Adrenal gland (tissue), 12 donors: Measurements from ENCODE around the gene GABRR1. TPM values are rescaled to one million over a fixed set of nuclear protein-coding genes. Genes with fewer than 3 reads are reported as not detected.

ENCODE experiments used
- DNase-seq, 7 donors: peaks; one replicate each; pipeline ENCODE4 v3.0.0-alpha.2; 2019 to 2020
- H3K27ac ChIP-seq, 5 donors: fragments of 200-600 bp; sonication (generic) in 4 of 5; 1 replicate in 3 of 5; 2 replicates in 2 of 5; pipeline versions ENCODE4 v1.5.1 to v1.8.0; 2016 to 2020; ENCODE audit warnings: mild to moderate bottlenecking in 1 of 5
- H3K27me3 ChIP-seq: fragments of 200-600 bp; 2 replicates; pipeline ENCODE4 v1.8.0; 2021
- H3K36me3 ChIP-seq, 2 donors: fragments of 200-600 bp; replicated peaks in 1 of 2; 1 replicate in 1 of 2; 2 replicates in 1 of 2; pipeline versions ENCODE4 v1.5.1 to v1.8.0; 2018 to 2022
- H3K4me1 ChIP-seq, 2 donors: fragments of 200-600 bp; replicated peaks in 1 of 2; 1 replicate in 1 of 2; 2 replicates in 1 of 2; pipeline versions ENCODE4 v1.5.1 to v1.8.0; 2018 to 2021
- H3K4me3 ChIP-seq, 4 donors: fragments of 200-600 bp; sonication (generic) in 3 of 4; one replicate each; pipeline ENCODE4 v1.5.1; 2016 to 2018
- H3K9me3 ChIP-seq, 3 donors: fragments of 200-600 bp; sonication (generic) in 1 of 3; replicated peaks in 1 of 3; 1 replicate in 2 of 3; 2 replicates in 1 of 3; pipeline versions ENCODE4 v1.5.1 to v1.8.0; 2016 to 2021
- POLR2A ChIP-seq, 2 donors: fragments of 450-650 bp; IDR thresholded peaks; one replicate each; pipeline ENCODE4 v1.6.1; 2017; ENCODE audit warnings: antibody characterized with exemption in 2 of 2, mild to moderate bottlenecking in 2 of 2, moderate library complexity in 1 of 2
- WGBS, 4 donors: extraction: QIAGEN DNeasy Blood & Tissue Kit in 2 of 4; methylation state at CpG; one replicate each; pipeline versions ENCODE4 v1.1.5 to v1.1.7; 2013 to 2017; 5-methylcytosine and 5-hydroxymethylcytosine counted together
- intact Hi-C, 2 donors: fragments of 100-400 bp; cut with DNase I; formaldehyde crosslinking; loops; one replicate each; pipeline versions ENCODE4 v1.14.1 to v1.15.0; 2022 to 2023
- polyA plus RNA-seq, 3 donors: library from polyadenylated mRNA; stranded (reverse); fragments of 200-250 nt in 2 of 3; fragments of 350-450 nt in 1 of 3; fragmentation: Illumina TruSeq in 1 of 3; extraction: RNeasy Lipid Tissue Mini Kit (QIAGEN cat#74804) in 1 of 3; gene quantifications; one replicate each; pipeline ENCODE4 v1.2.3, GENCODE V29; 2013 to 2014
- total RNA-seq, 9 donors: library from RNA; depleted of rRNA in 4 of 9; stranded (reverse); fragments of >200 nt in 4 of 9; fragments of 120-200 nt in 1 of 9; fragmentation: NEBNext Ultra II Directional in 1 of 9; extraction: Animal tissue kit (Norgen Biotek cat#: 25700) in 1 of 9; gene quantifications; one replicate each; pipeline versions ENCODE4 v1.1.0 to v1.2.4, GENCODE V29; 2013 to 2023
- TF ChIP-seq, protein P1 (sequence below), 6 experiments: fragments of 450-650 bp in 4 of 6; fragments of 200-600 bp in 2 of 6; sonication (generic) in 1 of 6; IDR thresholded peaks; 1 replicate in 5 of 6; 2 replicates in 1 of 6; pipeline versions ENCODE4 v1.5.1 to v1.8.0; 2016 to 2021; ENCODE audit warnings: antibody characterized with exemption in 6 of 6, mild to moderate bottlenecking in 2 of 6, moderate library complexity in 1 of 6
- donor health status: healthy with polysubstance abuse.
- donor health status: Bipolar disorder and iron deficiency.
- donor health status: DM: yes; HTN: yes; CAD: no.
- donor health status: DM: no; HTN: no; CAD: no.
- donor health status: DM: no; HTN: no; CAD: no.
- donor health status: DM: yes; HTN: yes; CAD: no.

GABRR1 gene
- total and polyA plus RNA-seq, 12 donors = 0.06 TPM; not detected in 11

DNA sequence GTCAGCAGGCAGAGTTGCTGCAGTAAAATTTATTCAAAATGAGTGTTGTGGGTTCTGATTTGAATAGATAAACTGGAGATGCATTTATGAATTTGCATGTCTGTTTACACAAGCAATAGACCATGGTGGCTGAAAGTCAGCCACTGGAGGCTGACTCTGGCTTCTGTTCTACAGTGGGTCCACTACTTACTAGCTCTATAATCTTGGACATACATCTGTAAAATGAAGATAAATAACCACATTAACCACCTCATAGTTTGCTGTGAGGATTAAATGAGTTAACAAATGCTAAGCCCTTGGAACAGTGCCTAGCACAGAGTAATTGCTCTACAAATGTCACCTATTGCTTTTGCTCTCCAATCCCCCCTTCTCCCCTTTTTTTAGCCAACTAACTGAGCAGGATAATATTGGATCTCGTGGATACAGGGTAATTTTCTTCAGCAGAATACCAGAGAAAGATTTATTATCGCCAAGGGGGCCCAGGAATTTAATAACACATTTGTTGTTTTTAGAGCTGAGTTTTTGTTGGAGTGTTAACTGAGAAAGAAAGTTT is 72.7 kb downstream of the GABRR1 start:
- Histone ChIP-seq H3K27ac (no peak overlapping the region), H3K27me3 (no peaks in the 10 kb centered on the region), H3K4me1 (peaks cover 3 to 6% of the 10 kb centered on the region in 2 donors), H3K4me3 (no peak overlapping the region), H3K9me3 (no peaks in the 10 kb centered on the region), H3K36me3 (no peaks in the 10 kb centered on the region)
- WGBS, 4 donors = 67 to 79% (median 70%) methylated on average over 2 of the region's 2 CpGs
- intact Hi-C loops = no loop called here
- DNase-seq = no peak
- TF ChIP-seq, protein P1, sequence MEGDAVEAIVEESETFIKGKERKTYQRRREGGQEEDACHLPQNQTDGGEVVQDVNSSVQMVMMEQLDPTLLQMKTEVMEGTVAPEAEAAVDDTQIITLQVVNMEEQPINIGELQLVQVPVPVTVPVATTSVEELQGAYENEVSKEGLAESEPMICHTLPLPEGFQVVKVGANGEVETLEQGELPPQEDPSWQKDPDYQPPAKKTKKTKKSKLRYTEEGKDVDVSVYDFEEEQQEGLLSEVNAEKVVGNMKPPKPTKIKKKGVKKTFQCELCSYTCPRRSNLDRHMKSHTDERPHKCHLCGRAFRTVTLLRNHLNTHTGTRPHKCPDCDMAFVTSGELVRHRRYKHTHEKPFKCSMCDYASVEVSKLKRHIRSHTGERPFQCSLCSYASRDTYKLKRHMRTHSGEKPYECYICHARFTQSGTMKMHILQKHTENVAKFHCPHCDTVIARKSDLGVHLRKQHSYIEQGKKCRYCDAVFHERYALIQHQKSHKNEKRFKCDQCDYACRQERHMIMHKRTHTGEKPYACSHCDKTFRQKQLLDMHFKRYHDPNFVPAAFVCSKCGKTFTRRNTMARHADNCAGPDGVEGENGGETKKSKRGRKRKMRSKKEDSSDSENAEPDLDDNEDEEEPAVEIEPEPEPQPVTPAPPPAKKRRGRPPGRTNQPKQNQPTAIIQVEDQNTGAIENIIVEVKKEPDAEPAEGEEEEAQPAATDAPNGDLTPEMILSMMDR (IDR thresholded peaks at IDR 0.05) = no peak
- TF ChIP-seq POLR2A (IDR thresholded peaks at IDR 0.05) = no peak

DNA sequence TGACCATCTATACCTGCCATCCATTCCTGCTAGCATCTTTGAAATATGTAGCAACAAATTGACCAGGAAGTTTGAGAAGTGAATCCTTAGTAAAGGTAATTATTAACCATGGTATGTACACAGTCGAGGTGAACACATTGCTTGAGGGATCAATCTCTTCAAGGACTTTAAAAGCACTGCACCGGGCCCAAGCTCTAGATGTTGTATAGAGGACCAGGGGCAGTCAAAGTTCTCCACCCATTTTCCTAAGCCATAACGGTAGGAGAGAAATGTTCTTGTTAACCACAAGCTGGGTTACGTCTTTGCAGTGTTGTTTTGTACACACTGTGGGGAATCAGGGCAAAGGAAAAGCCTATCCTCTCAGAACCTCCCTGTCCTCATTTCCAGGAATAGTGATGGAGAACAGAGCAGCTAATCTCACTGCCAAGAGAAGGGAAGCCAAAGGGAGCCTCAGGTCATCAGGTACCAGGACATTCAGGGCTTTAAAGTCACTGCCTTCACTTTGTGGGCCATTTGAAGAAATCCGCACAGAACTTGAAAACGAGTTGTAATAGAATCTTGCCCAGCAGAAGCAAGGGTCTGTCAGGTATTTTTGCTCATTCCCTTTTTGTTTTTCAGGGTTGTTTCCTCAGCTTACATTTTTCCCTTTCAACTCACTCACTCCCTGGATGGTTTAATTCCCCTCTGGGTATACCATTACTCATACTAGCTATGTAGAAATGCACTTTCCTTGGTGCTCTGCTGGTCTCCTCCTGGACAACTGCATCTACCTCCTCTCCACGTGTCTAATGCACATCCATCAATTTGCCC is 76.6 kb downstream of the GABRR1 start:
- Histone ChIP-seq H3K27me3 (no peaks in the 10 kb centered on the region), H3K4me3 (no peak overlapping the region), H3K27ac (no peak overlapping the region), H3K9me3 (no peaks in the 10 kb centered on the region), H3K4me1 (peaks cover 0 to 6% of the 10 kb centered on the region in 2 donors), H3K36me3 (no peaks in the 10 kb centered on the region)
- intact Hi-C loops = no loop called here
- no peak for DNase-seq
- 76 to 86% (median 85%) methylated on average over 7 of the region's 7 CpGs for WGBS, 4 donors
- TF ChIP-seq POLR2A (IDR thresholded peaks at IDR 0.05) = no peak
- TF ChIP-seq, protein P1 (IDR thresholded peaks at IDR 0.05) = no peak

DNA sequence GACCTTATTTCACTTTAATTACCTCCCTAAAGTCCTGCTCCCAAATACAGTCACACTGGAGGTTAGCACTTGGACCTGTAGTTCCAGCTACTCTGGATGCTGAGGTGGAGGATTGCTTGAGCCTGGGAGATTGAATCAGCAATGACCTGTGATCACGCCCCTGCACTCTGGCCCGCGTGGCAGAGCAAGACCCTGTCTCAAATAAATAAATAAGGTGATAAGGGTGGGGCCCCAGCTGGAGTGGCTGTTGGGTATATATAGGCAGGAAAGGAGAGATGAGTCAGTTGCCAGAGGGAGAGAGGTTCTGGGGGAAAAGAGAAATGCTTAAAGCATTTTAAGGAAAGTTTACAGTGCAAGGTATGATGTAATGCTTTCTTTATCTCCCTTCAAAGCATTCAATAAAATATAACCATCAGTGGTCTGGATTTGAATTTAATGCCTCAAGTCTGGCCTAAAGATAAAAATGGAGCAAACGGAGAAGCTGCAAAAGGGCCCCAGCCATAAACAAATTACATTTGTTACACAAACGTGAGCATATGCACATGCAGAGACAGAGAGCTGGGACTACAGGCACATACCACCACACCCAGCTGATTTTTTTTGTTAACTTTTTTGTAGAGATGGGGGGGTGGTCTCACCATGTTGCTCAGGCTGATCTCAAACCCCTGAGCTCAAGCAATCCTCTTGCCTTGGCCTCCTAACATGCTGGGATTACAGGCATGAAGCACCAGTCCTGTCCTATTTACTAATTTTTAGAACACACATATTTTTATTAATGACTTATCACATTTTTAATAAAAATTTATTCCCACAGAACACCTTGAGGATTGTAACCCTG is 77.4 kb downstream of the GABRR1 start:
- no peak overlapping the region for H3K4me3 ChIP-seq
- no peaks in the 10 kb centered on the region for H3K36me3 ChIP-seq
- no peaks in the 10 kb centered on the region for H3K27me3 ChIP-seq
- no peaks in the 10 kb centered on the region for H3K4me1 ChIP-seq
- WGBS, 4 donors = 91 to 93% (median 92%) methylated on average over 5 of the region's 5 CpGs
- DNase-seq = no peak
- TF ChIP-seq, protein P1 (IDR thresholded peaks at IDR 0.05) = no peak
- H3K27ac ChIP-seq = no peak overlapping the region
- intact Hi-C loops = no loop called here
- no peaks in the 10 kb centered on the region for H3K9me3 ChIP-seq

DNA sequence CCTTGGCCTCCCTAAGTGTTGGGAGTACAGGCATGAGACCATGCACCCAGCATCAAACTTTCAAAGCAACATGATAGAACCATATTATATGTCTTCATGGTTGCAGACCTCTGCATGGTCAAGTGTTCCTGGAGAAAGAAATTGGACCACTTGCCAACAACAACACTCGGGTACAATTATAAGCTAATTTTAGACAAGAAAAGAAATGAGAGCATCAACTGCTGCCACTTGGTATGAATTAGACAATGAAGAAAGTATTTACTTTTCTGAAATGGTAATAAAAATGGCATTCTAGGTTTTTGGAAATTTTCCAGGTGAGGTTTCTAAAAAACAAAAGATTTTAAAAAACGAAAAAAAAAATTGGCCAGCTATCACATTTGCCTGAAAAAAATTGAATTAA is 79.0 kb downstream of the GABRR1 start:
- Histone ChIP-seq H3K36me3 (no peaks in the 10 kb centered on the region), H3K27ac (no peak overlapping the region), H3K27me3 (no peaks in the 10 kb centered on the region), H3K4me3 (no peak overlapping the region), H3K9me3 (no peaks in the 10 kb centered on the region), H3K4me1 (no peaks in the 10 kb centered on the region)
- intact Hi-C loops = no loop called here
- TF ChIP-seq, protein P1 (IDR thresholded peaks at IDR 0.05) = no peak
- 80 to 89% (median 83%) methylated on average over 2 of the region's 2 CpGs for WGBS, 4 donors
- DNase-seq = no peak
